HG03045 (cell line): ENCODE data around the gene NFAT5.
"Not testable (repeated sequence)": the region's sequence is repeated elsewhere in the genome, so short reads cannot be mapped to it uniquely, and the experiment has no call there.

Experiments
- ATAC-seq: cut with Tn5 transposase; IDR thresholded peaks from one replicate; pipeline ENCODE4 v1.9.1; 2021; ENCODE audit warnings: mild to moderate bottlenecking, moderate library complexity; ENCODE audit not compliant: unreplicated experiment

Gene NFAT5

DNA sequence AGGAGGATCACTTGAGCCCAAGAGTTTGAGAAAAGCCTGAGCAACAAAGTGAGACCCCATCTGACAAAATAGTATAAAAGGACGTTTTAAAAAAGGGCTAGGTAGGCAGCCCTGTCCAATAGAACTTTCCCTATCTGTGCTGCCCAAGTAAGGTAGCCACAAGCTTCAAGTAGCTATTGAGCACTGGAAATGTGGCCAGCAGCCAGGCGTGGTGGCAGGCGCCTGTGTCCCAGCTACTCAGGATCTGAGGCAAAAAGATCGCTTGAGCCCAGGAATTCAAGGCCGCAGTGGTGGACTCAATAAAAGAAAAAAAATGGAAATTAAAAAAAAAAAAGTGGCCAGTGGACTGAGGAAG is 162.1 kb downstream of the NFAT5 start:
- ATAC-seq: no peak

DNA sequence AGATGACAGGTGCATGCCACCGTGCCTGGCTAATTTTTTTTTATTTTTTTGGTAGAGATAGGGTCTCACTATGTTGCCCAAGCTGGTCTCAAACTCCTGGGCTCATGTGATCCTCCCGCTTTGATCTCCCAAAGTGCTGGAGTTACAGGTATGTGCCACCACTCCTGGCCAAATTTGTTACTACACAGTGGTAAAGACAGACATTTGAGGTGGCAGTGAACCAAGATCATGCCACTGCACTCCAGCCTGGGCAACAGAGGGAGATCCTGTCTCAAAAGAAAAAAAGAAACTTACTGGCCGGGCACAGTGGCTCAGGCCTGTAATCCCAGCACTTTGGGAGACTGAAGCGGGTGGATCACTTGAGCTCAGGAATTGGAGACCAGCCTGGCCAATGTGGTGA is 163.3 kb downstream of the NFAT5 start:
- ATAC-seq: not testable (repeated sequence)

DNA sequence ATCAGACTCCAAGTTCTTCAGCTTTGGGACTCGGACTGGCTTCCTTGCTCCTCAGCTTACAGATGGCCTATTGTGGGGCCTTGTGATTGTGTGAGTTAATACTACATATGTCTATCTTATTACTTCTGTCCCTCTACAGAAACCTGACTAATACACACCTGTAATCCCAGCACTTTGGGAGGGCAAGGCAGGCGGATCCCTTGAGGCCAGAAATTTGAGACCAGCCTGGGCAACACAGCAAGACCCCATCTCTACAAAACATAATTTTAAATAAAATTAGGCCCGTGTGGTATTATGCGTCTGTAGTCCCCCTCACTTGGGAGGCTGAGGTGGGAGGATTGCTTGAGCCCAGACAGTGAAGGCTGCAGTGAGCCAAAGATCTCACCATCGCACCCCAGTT is 165.5 kb downstream of the NFAT5 start:
- not testable (repeated sequence) for ATAC-seq

DNA sequence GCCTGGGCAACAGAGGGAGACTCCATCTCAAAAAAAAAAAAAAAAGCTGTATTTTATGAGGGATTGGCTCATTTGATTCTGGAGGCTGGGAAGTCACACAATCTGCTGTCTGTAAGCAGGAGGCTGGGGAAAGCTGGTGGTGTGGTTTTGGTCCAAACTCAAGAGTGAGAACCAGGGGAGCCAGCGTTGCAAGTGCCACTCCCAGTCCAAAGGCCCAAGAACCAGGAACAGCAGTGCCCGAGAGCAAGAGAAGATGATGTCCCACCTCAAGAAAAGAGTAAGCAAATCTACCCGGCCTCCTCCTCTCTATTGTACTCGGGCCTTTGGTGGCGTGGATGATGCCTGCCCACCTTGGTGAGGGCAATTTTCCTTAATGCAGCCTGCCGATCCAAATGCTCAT is 166.3 kb downstream of the NFAT5 start:
- ATAC-seq: no peak

GRCh38 chr16:69741519-69741918 is 175.8 kb downstream of the NFAT5 start:
- ATAC-seq: no peak

- no peak for ATAC-seq
Observed at GRCh38 chr16:69741951-69742904, 176.5 kb downstream of the NFAT5 start.

GRCh38 chr16:69744363-69745231 is 178.8 kb downstream of the NFAT5 start:
- ATAC-seq: no peak

- ATAC-seq: no peak
Observed at GRCh38 chr16:69745232-69745612, 179.5 kb downstream of the NFAT5 start.

DNA sequence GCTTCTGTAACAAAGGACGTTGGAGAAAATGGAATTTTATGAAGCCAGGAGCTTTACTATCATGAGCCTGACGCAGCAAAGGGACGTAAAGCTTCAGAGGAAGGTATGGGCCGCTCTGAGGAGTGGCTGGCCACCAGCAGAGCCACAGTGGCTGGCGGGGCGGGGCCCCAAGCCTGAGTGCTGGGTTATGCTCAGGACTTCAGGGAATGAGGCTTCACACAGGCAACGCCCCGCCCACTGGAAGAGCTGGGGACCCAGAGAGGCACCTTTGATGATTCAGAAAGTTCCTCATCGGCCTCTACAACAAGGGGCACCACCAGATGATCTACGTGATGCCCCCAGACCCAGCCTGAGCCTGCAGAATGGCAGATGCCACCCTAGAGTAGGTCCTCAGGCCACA is 180.2 kb downstream of the NFAT5 start:
- no peak for ATAC-seq

DNA sequence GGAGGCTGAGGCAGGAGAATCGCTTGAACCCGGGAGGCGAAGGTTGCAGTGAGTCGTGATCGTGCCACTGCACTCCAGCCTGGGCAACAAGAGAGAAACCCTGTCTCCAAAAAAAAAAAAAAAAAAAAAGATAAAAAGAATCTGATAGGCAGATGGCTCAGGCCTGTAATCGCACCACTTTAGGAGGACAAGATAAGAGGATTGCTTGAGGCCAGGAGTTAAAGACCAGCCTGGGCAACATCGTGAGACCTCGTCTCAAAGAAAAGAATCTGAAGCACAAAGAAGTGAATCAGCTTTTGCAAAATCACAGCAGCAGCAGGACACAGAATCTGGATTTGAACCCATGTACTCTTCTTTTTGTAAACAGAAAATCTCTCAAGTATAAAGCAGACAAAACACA is 181.3 kb downstream of the NFAT5 start:
- ATAC-seq: no peak

- ATAC-seq: no peak
Observed at GRCh38 chr16:69748694-69749345, 183.1 kb downstream of the NFAT5 start.

DNA sequence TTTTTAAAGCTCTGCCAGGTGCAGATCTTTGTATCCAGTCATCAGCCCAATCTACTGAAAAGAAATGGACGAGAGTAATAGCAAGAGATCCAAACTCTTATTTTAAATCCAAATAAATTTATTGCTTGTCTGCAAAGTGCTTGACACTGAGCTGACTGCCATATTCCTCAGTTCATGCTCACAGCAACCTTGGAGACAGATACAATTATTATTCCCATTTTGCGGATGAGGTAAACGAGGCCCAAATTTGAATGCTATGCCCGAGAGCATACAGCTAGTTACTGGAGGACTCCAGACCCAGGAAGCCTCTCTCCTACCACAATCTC is 188.3 kb downstream of the NFAT5 start:
- ATAC-seq: no peak
